ENCODE results near the gene ERAS.

DNA sequence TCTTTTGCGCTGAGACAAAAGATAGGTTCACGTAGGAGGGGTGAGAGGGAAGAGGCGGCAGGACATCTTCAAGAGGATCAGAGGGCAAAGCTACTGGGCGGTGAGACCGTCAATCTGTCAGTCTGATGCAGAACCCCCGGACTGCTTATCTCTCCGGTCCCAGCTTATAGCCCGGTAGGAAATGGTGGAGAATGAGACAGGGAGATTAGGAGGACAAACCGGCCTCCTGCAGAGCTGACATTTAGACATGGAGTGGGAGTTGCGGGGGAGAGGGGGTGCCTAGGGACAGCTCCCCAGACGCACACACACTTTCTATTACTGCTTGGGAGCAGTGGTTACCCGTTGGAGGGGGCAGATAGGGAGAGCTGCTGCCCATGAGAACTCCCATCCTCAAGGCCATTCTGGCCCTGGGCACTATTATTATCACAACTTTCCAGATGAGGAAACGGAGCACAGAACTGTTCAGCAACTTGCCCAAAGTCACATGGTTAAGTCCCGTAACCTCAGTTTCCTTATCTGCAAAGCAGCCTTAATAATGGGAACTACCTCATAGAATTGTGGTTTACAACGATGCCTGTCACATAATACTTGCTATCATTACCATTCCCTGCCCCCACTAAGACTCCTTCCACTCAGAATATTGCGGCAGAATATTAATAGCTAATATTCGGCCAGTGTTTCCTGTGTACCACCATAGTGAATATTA lies 25.6 kb upstream of the ERAS start:
- TF ChIP-seq EZH2 (IDR thresholded peaks at IDR 0.05) (no peak), POLR2AphosphoS5 (IDR thresholded peaks at IDR 0.05; ENCODE audit: borderline replicate concordance, low read depth, low read length) (no peak), FOXP2 (optimal IDR thresholded peaks at IDR 0.05; ENCODE audit: control extremely low read depth, extremely low read length, insufficient read depth) (no peak)

Measured in SK-N-MC (cell line).